ENCODE data around the gene PLD1. TPM values are rescaled to one million over a fixed set of nuclear protein-coding genes. Genes with fewer than 3 reads are reported as not detected.
A peak's percentile ranks its signal among the peaks of the same experiment; 100 is the strongest.

PLD1 gene
- total RNA-seq, 1 donor from 2014 or later = 0.21 TPM

DNA sequence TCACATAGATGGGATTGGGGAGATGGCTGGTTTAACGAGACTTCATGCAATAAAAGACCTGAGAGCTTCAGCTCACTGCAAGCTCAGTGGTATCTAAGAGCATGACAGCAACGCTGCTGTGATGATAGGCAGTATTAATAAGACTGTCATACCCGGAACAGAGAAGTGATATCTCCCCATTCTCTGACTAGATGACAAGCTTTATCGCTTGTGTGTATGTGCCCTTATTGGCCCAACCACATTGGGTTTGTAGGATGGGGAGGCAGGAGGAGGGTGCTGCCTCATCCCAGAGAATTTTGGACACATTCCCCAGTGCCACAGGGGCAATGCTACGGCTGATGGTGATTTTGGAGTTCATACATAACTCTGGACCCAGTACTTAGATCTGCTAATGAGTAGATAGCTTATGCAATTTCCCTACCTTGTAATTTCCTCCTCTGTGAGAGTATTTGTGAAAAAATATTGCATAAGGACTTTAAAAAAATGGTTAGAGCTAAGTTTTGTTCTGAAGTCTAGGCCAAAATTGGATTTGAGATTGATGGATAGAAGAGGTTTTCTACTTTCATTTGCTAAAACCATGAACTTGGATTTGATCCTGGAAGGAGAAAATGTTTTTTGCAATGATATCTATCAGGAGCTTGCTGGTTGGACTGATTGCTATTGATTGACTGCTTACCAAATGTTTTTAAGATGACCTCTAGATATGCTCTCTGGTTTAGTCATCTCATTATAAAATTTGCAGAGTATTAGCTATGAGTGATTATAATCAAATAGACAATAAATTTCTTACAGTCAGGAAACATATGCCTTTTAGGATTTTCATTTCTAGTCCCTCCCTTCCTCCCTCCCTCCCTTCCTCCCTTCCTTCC is 18.9 kb upstream of the PLD1 start:
- Mint-ChIP-seq H3K9me3 (no peaks in the 10 kb centered on the region), H3K4me3 (no peak overlapping the region), H3K27me3 (ENCODE audit: insufficient read depth, low read depth) (no peaks in the 10 kb centered on the region), H3K4me1 (peaks cover 44% of the 10 kb centered on the region), H3K36me3 (no peaks in the 10 kb centered on the region), H3K27ac (no peak overlapping the region)
- Histone ChIP-seq H3K79me2 (ENCODE audit: low read depth) (no peaks in the 10 kb centered on the region), H3K36me3 (no peaks in the 10 kb centered on the region), H3K27me3 (no peaks in the 10 kb centered on the region), H4K20me1 (ENCODE audit: low read depth) (no peaks in the 10 kb centered on the region), H3K4me1 (no peaks in the 10 kb centered on the region), H3K4me3 (no peak overlapping the region), H3K27ac (no peak overlapping the region), H3K9ac (no peak overlapping the region), H3K9me3 (ENCODE audit: low read depth) (no peaks in the 10 kb centered on the region), H3F3A (ENCODE audit: low read depth) (no peaks in the 10 kb centered on the region), H2AFZ (replicated peaks) (no peak overlapping the region), H3K4me2 (no peak overlapping the region)
- no peak for TF ChIP-seq EZH2phosphoT487 (IDR thresholded peaks at IDR 0.05)
- TF ChIP-seq, protein P1, sequence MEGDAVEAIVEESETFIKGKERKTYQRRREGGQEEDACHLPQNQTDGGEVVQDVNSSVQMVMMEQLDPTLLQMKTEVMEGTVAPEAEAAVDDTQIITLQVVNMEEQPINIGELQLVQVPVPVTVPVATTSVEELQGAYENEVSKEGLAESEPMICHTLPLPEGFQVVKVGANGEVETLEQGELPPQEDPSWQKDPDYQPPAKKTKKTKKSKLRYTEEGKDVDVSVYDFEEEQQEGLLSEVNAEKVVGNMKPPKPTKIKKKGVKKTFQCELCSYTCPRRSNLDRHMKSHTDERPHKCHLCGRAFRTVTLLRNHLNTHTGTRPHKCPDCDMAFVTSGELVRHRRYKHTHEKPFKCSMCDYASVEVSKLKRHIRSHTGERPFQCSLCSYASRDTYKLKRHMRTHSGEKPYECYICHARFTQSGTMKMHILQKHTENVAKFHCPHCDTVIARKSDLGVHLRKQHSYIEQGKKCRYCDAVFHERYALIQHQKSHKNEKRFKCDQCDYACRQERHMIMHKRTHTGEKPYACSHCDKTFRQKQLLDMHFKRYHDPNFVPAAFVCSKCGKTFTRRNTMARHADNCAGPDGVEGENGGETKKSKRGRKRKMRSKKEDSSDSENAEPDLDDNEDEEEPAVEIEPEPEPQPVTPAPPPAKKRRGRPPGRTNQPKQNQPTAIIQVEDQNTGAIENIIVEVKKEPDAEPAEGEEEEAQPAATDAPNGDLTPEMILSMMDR (IDR thresholded peaks at IDR 0.05) = no peak
- no peak for TF ChIP-seq EZH2 (IDR thresholded peaks at IDR 0.05)
- DNase-seq (ENCODE audit: low spot score) = no peak

DNA sequence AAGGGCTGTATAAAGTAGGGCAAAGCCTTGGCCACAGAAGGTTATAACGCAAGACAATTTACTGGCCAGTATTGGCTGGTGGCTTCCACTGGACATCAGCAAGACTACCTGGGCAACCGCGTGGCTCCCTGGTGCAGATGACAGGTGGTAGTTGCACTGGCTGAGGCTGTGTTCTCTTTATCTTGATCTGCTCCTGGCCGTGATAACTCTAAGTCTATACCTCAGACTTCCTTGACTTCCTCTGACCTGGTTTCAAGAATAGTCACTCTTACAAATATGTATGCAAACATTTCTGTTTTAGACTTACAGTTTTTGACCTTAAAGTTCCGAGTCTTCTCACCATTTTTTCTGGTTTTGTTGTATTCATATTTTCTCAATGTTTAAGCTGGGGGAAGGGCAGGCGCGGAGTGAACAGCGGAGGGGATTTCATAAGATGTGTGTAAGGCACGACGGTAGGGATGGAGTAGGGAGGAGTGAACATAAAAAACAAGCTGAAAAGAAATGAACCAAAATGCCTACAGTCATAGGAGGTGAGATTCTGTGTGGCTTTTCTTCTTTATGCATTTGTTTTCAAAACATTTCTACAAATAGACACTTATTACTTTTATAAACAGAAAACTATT is 17.7 kb upstream of the PLD1 start:
- H3K9ac ChIP-seq = no peak overlapping the region
- no peaks in the 10 kb centered on the region for H3K36me3 ChIP-seq
- no peak for DNase-seq (ENCODE audit: low spot score)
- peaks cover 2% of the 10 kb centered on the region for H3K27me3 Mint-ChIP-seq (ENCODE audit: insufficient read depth, low read depth)
- no peak overlapping the region for H3K27ac ChIP-seq
- H3K4me3 ChIP-seq = no peak overlapping the region
- no peak overlapping the region for H3K4me3 Mint-ChIP-seq
- H3K27ac Mint-ChIP-seq = no peak overlapping the region
- H3K9me3 Mint-ChIP-seq = no peaks in the 10 kb centered on the region
- H3K4me1 Mint-ChIP-seq = peaks cover 37% of the 10 kb centered on the region
- H3K4me2 ChIP-seq = no peak overlapping the region
- H3K4me1 ChIP-seq = no peaks in the 10 kb centered on the region
- no peaks in the 10 kb centered on the region for H3K9me3 ChIP-seq (ENCODE audit: low read depth)
- no peaks in the 10 kb centered on the region for H4K20me1 ChIP-seq (ENCODE audit: low read depth)
- no peaks in the 10 kb centered on the region for H3K36me3 Mint-ChIP-seq
- H2AFZ ChIP-seq (replicated peaks) = no peak overlapping the region
- no peaks in the 10 kb centered on the region for H3K79me2 ChIP-seq (ENCODE audit: low read depth)
- TF ChIP-seq, protein P1 (IDR thresholded peaks at IDR 0.05) = no peak
- no peak for TF ChIP-seq EZH2 (IDR thresholded peaks at IDR 0.05)
- H3F3A ChIP-seq (ENCODE audit: low read depth) = no peaks in the 10 kb centered on the region
- H3K27me3 ChIP-seq = no peaks in the 10 kb centered on the region

DNA sequence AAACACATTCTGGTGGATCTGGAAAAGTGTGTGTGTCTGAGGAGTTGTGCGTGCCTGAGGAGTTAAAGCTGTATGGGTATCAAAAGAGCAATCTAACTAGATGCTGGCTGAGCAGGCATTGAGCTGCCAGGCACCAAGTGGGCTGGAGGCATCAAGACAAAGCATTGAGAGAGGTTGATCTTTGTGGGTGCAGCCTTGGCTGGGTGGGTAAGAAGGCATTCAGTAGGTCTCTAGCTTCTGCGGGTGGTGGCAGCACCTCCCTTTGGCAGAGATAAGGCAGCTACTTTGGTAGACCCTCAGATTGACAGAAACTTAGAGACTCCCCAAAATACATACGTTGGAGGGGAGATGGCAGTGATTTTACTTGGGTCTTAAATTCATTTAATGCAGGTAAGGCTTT is 17.1 kb upstream of the PLD1 start:
- no peak overlapping the region for H3K9ac ChIP-seq
- Mint-ChIP-seq H3K4me3 (no peak overlapping the region), H3K27me3 (ENCODE audit: insufficient read depth, low read depth) (peaks cover 4% of the 10 kb centered on the region), H3K27ac (peak overlapping the region; percentile 24), H3K9me3 (no peaks in the 10 kb centered on the region), H3K36me3 (no peaks in the 10 kb centered on the region), H3K4me1 (peaks cover 37% of the 10 kb centered on the region)
- H4K20me1 ChIP-seq (ENCODE audit: low read depth) = no peaks in the 10 kb centered on the region
- H3K9me3 ChIP-seq (ENCODE audit: low read depth) = no peaks in the 10 kb centered on the region
- H3K27ac ChIP-seq = no peak overlapping the region
- no peaks in the 10 kb centered on the region for H3K79me2 ChIP-seq (ENCODE audit: low read depth)
- H3K4me1 ChIP-seq = no peaks in the 10 kb centered on the region
- H3K4me3 ChIP-seq = no peak overlapping the region
- no peaks in the 10 kb centered on the region for H3K27me3 ChIP-seq
- DNase-seq (ENCODE audit: low spot score) = no peak
- H3K4me2 ChIP-seq = no peak overlapping the region
- no peaks in the 10 kb centered on the region for H3K36me3 ChIP-seq
- no peak overlapping the region for H2AFZ ChIP-seq (replicated peaks)
- TF ChIP-seq EZH2phosphoT487 (IDR thresholded peaks at IDR 0.05) (no peak), EZH2 (IDR thresholded peaks at IDR 0.05) (no peak)
- TF ChIP-seq, protein P1 (IDR thresholded peaks at IDR 0.05) = no peak
- no peaks in the 10 kb centered on the region for H3F3A ChIP-seq (ENCODE audit: low read depth)
